ENCODE measurements around the gene CDC42BPB.

The CDC42BPB gene

DNA sequence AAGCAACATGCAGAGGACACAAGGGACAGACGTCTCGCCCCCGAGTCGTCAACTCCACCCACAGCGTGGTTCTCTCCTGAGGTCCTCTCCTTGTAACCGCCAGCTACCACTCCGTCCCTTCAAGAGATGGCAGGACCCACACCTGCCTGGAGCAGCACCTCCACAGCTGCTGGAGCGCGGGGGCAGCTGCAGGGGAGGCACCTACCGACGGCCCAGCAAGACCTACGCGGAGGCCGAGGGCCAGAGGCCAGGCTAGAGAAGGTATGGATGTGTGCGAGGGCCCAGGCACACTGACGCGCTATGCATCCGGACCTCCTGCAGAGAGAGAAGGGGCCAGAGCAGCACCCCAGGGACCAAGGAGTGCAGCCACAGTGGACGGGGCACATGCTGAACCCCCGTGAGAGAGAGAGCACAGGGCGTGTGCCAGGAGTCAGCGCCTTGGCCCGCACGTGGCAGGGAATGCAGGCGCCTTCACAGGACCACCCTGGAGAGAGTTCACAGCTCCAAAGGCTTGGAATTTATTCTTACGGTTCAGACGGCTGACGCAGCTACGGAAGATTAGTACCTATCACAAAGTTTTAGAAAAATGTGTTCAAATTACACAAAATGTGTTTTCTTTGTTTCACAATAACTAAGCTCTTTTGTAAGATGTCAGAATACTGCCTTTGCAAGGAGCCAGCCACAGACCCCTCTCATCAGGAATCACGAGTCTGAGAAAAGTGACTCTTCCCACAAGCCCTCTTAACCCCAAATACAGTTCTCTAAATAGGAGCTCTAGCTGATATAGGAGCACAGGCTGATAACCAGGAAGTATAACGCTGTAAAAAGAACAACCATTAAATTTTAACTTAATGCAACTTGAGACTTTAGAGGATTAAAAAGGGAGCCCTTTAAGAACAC is 36.8 kb downstream of the CDC42BPB start:
- H3K79me2 ChIP-seq (ENCODE audit: insufficient read depth, low read length) = no peaks in the 10 kb centered on the region

DNA sequence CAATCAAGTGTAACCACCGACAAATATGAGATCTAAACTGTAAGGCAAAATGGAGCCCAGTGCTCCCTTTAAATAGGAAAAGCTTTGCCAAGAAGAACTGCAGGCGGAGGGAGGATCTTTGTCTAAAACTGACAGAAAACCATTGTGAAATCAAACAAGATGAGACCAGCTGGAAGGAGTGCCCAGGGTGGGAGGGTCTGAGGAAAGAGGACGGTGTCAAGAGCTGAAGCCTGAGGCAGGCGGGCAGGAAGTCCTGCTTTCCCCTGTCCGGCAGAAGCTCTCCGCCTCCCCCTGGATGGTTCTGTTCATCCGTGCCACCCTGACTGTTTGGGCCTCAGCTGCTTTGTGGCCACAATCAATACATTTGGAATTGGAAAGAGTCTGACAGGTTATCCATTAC is 37.5 kb downstream of the CDC42BPB start:
- Histone ChIP-seq H3K79me2 (ENCODE audit: insufficient read depth, low read length) (no peaks in the 10 kb centered on the region), H3K36me3 (ENCODE audit: low read length) (no peaks in the 10 kb centered on the region), H3K27me3 (ENCODE audit: low read length) (no peaks in the 10 kb centered on the region), H3K9me3 (ENCODE audit: insufficient read depth, low read length) (no peaks in the 10 kb centered on the region), H2AFZ (ENCODE audit: low read depth, low read length, severe bottlenecking) (no peak overlapping the region), H3F3A (ENCODE audit: insufficient read depth) (no peaks in the 10 kb centered on the region), H3K27ac (ENCODE audit: low read depth, low read length) (no peak overlapping the region), H3K9ac (ENCODE audit: low read length) (no peak overlapping the region), H3K9me2 (replicated peaks; ENCODE audit: insufficient read depth, low read length) (no peaks in the 10 kb centered on the region), H4K20me1 (ENCODE audit: low read depth, low read length) (no peaks in the 10 kb centered on the region), H3K4me2 (ENCODE audit: low read depth, low read length, poor library complexity, severe bottlenecking) (no peak overlapping the region), H3K4me3 (ENCODE audit: insufficient read depth, low read length, poor library complexity, severe bottlenecking) (no peak overlapping the region)
- TF ChIP-seq, protein P1, sequence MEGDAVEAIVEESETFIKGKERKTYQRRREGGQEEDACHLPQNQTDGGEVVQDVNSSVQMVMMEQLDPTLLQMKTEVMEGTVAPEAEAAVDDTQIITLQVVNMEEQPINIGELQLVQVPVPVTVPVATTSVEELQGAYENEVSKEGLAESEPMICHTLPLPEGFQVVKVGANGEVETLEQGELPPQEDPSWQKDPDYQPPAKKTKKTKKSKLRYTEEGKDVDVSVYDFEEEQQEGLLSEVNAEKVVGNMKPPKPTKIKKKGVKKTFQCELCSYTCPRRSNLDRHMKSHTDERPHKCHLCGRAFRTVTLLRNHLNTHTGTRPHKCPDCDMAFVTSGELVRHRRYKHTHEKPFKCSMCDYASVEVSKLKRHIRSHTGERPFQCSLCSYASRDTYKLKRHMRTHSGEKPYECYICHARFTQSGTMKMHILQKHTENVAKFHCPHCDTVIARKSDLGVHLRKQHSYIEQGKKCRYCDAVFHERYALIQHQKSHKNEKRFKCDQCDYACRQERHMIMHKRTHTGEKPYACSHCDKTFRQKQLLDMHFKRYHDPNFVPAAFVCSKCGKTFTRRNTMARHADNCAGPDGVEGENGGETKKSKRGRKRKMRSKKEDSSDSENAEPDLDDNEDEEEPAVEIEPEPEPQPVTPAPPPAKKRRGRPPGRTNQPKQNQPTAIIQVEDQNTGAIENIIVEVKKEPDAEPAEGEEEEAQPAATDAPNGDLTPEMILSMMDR (IDR thresholded peaks at IDR 0.05; ENCODE audit: insufficient read depth, low read length, poor library complexity, severe bottlenecking) = no peak
- TF ChIP-seq EZH2phosphoT487 (conservative IDR thresholded peaks at IDR 0.05; ENCODE audit: low read length) = no peak

More for the DNA sequence above, 36.8 kb downstream of the CDC42BPB start:
- H3K9me3 ChIP-seq (ENCODE audit: insufficient read depth, low read length) = no peaks in the 10 kb centered on the region
- no peak overlapping the region for H3K4me2 ChIP-seq (ENCODE audit: low read depth, low read length, poor library complexity, severe bottlenecking)
- no peak for TF ChIP-seq EZH2phosphoT487 (conservative IDR thresholded peaks at IDR 0.05; ENCODE audit: low read length)
- TF ChIP-seq, protein P1 (IDR thresholded peaks at IDR 0.05; ENCODE audit: insufficient read depth, low read length, poor library complexity, severe bottlenecking) = no peak
- H3K27ac ChIP-seq (ENCODE audit: low read depth, low read length) = no peak overlapping the region
- H3K4me3 ChIP-seq (ENCODE audit: insufficient read depth, low read length, poor library complexity, severe bottlenecking) = no peak overlapping the region
- no peaks in the 10 kb centered on the region for H3F3A ChIP-seq (ENCODE audit: insufficient read depth)
- no peaks in the 10 kb centered on the region for H4K20me1 ChIP-seq (ENCODE audit: low read depth, low read length)
- H3K9me2 ChIP-seq (replicated peaks; ENCODE audit: insufficient read depth, low read length) = no peaks in the 10 kb centered on the region
- H2AFZ ChIP-seq (ENCODE audit: low read depth, low read length, severe bottlenecking) = no peak overlapping the region
- no peaks in the 10 kb centered on the region for H3K27me3 ChIP-seq (ENCODE audit: low read length)
- no peak overlapping the region for H3K9ac ChIP-seq (ENCODE audit: low read length)
- no peaks in the 10 kb centered on the region for H3K36me3 ChIP-seq (ENCODE audit: low read length)

DNA sequence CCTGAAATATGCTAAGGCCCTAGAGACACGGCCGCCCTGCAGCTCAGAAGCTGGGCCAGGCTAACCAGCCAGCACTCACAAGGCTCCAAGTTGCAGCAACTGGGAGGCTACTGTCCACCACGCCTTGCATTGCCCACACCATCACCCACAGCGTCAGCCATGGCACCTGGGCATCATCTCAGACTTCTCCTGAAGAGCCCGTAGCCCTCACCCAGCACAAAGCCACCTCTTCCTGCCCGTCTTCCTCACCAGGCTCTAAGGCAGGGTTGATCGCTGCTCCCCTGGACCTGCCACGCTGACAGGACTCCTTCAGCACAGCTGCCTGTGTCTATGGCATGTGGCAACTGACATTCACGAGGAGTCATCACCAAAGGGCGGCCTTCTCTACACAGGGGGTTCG is 38.1 kb downstream of the CDC42BPB start:
- no peaks in the 10 kb centered on the region for H3K79me2 ChIP-seq (ENCODE audit: insufficient read depth, low read length)
- no peak overlapping the region for H3K4me3 ChIP-seq (ENCODE audit: insufficient read depth, low read length, poor library complexity, severe bottlenecking)
- H4K20me1 ChIP-seq (ENCODE audit: low read depth, low read length) = no peaks in the 10 kb centered on the region
- H3K36me3 ChIP-seq (ENCODE audit: low read length) = no peaks in the 10 kb centered on the region
- no peak overlapping the region for H3K27ac ChIP-seq (ENCODE audit: low read depth, low read length)
- no peak overlapping the region for H2AFZ ChIP-seq (ENCODE audit: low read depth, low read length, severe bottlenecking)
- no peaks in the 10 kb centered on the region for H3K9me2 ChIP-seq (replicated peaks; ENCODE audit: insufficient read depth, low read length)
- H3F3A ChIP-seq (ENCODE audit: insufficient read depth) = no peaks in the 10 kb centered on the region
- no peak for TF ChIP-seq EZH2phosphoT487 (conservative IDR thresholded peaks at IDR 0.05; ENCODE audit: low read length)
- TF ChIP-seq, protein P1 (IDR thresholded peaks at IDR 0.05; ENCODE audit: insufficient read depth, low read length, poor library complexity, severe bottlenecking) = no peak
- no peaks in the 10 kb centered on the region for H3K9me3 ChIP-seq (ENCODE audit: insufficient read depth, low read length)
- no peaks in the 10 kb centered on the region for H3K27me3 ChIP-seq (ENCODE audit: low read length)
- H3K4me2 ChIP-seq (ENCODE audit: low read depth, low read length, poor library complexity, severe bottlenecking) = no peak overlapping the region
- H3K9ac ChIP-seq (ENCODE audit: low read length) = no peak overlapping the region

All from SU-DHL-6 (cell line).